AG04449 (cell line): Measurements from ENCODE around the gene EOGT.

Experiments
- CTCF ChIA-PET: fragments of 350-600 bp; formaldehyde crosslinking; extraction: SDS; loops from one replicate; lab custom pipeline; 2021; ENCODE audit warnings: antibody characterized with exemption; lab: Yijun Ruan, JAX
- POLR2A ChIA-PET: fragments of 400-600, 350-600 bp; formaldehyde crosslinking; extraction: SDS; loops from one replicate; lab custom pipeline; 2020; ENCODE audit warnings: antibody characterized with exemption, inconsistent platforms; lab: Yijun Ruan, JAX
- DNase-seq: peaks from one replicate; pipeline ENCODE4 v3.0.0-alpha.2; 2010; ENCODE audit warnings: low read depth, low spot score
- H3K4me3 ChIP-seq: 2 replicates; pipeline ENCODE4 v1.5.1; 2011; ENCODE audit warnings: low read depth, mild to moderate bottlenecking, control low read depth, low read length
- TF ChIP-seq, protein P1 (sequence below): IDR thresholded peaks from one replicate; pipeline ENCODE4 v1.5.1; 2011; ENCODE audit warnings: mild to moderate bottlenecking, moderate library complexity, low read length, control low read depth, inconsistent platforms; ENCODE audit not compliant: insufficient read depth; ENCODE audit errors: missing control alignments

The EOGT gene

DNA sequence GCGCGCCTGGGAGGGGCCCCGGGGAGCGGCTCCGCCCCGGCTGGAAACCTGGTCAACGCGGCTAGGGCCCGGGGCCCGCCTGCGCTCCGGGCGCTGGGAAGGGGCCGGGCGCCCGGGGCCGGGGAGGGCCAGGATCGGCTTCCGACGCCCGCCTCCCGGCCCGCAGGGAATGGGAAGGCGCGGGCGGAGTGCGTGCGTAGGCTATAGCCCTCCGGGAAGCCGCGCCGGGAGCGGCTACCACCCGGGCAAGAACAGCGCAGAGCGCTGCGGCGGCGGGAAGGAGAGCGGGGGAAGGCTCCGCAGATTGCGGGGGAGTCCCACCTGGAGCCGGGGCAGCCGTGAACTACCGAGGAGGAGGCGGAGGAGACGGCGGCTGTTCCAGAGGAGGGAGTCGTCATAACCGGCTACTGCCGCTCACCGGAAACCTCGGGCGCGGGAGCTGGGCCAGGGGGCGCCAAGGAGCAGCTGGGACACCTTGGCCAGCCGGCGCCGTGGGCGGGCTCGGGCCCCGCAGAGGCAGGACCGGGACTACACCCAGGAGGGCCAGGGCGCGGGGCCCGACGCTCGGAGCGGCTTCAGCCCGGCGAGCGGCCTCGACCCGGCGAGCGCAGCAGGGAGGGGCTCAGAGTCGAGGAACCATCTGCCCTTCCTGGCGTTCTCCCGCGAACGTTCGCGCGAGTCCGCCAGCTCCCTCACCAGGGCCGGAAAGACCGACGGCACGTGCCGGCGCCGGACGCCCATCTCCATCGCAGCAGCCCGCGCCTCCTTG is at the start of gene EOGT:
Gene EOGT, minus strand, starts transcription at position 432 of the 769 bp plus-strand sequence. CDS start 3,838 bp downstream, outside the sequence.
- TF ChIP-seq, protein P1, sequence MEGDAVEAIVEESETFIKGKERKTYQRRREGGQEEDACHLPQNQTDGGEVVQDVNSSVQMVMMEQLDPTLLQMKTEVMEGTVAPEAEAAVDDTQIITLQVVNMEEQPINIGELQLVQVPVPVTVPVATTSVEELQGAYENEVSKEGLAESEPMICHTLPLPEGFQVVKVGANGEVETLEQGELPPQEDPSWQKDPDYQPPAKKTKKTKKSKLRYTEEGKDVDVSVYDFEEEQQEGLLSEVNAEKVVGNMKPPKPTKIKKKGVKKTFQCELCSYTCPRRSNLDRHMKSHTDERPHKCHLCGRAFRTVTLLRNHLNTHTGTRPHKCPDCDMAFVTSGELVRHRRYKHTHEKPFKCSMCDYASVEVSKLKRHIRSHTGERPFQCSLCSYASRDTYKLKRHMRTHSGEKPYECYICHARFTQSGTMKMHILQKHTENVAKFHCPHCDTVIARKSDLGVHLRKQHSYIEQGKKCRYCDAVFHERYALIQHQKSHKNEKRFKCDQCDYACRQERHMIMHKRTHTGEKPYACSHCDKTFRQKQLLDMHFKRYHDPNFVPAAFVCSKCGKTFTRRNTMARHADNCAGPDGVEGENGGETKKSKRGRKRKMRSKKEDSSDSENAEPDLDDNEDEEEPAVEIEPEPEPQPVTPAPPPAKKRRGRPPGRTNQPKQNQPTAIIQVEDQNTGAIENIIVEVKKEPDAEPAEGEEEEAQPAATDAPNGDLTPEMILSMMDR = peak; percentile 89
- POLR2A ChIA-PET = interaction anchor here (0.8 to 1.7 kb wide), 5 partner anchors 18 to 73 kb away, joined by 3 to 4 read pairs (median 3); no protein-coding TSS in a partner anchor
- CTCF ChIA-PET = interaction anchor here (0.6 to 4.6 kb wide), 9 partner anchors 8 to 107 kb away, joined by 3 to 24 read pairs (median 4); no protein-coding TSS in a partner anchor
- DNase-seq = peak; percentile 24
- H3K4me3 ChIP-seq = peak within 1 kb of the TSS; percentile 72

DNA sequence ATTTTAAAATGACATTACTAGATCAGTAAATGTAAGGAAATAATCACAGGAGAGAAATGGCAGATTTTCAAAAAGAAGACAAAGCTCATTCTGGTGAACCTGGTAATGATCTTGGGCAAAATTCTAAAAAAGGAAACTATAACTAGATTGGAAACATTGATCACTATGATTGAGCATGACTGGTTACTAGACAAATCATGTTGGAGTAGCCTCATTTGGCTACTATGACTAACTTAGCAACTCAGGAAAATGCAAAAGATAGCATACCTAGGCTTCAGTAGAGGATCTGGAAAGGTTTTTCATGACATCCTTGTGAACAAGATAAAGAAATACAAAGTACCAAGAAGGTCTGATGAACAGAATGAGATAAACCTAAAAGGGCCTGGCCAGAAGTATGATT is 46.2 kb upstream of the EOGT start:
- TF ChIP-seq, protein P1 = no peak
- no peak for DNase-seq
- no peak overlapping the region for H3K4me3 ChIP-seq
- ChIA-PET POLR2A (no interaction called here), CTCF (interaction anchor here (0.9 kb wide), 1 partner anchor 10 kb away, joined by 3 read pairs; no protein-coding TSS in a partner anchor)

DNA sequence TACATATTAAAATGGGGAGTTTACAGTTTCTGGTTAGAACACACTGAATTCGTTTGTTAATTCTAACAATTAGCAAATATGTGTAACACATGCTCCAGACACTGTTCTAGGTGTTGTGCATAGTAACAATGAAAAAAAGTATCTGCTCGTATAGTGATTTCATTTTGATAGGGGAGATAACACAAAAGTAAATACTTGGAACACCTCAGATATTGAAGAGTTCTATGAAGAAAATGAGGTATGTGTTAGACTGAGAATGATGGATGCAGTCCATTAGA is 45.4 kb upstream of the EOGT start:
- TF ChIP-seq, protein P1 = no peak
- DNase-seq = no peak
- POLR2A ChIA-PET = no interaction called here
- CTCF ChIA-PET = no interaction called here
- no peak overlapping the region for H3K4me3 ChIP-seq

DNA sequence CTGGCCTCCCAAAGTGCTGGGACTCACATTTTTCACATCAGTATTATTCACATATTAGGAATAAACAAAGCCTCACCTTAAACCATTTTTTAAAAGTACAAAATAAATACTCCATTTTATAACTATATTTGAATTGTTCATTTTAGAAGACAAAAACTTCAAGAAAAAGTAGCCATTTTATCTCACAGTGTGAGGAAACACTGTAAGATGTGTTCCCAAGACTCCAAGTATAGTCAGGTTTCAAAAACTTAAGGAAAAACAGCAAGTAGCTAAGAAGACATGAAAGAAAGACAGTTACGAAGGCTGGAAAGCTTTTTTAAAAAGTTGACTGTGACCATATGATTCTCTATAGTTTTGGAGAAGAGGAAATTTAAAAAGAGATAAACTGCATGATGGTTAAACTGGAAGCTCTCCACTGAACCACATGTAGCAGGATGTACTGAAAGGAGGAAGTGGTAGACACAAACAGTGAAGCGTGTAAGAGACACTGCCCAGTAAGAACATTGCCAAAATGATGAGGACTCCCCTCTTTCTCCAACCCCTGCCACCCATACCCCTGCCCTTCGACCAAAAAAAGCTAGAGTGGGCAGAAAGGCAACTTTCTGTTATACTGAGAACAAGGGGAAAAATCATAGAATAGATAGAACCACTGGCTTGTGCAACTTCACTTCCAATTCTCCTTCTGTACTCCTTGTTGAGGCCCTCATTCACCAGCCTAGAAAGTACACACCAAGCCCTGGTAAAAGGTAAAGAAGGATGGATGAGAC is 44.9 kb upstream of the EOGT start:
- POLR2A ChIA-PET = no interaction called here
- CTCF ChIA-PET = no interaction called here
- H3K4me3 ChIP-seq = no peak overlapping the region
- TF ChIP-seq, protein P1 = no peak
- no peak for DNase-seq

DNA sequence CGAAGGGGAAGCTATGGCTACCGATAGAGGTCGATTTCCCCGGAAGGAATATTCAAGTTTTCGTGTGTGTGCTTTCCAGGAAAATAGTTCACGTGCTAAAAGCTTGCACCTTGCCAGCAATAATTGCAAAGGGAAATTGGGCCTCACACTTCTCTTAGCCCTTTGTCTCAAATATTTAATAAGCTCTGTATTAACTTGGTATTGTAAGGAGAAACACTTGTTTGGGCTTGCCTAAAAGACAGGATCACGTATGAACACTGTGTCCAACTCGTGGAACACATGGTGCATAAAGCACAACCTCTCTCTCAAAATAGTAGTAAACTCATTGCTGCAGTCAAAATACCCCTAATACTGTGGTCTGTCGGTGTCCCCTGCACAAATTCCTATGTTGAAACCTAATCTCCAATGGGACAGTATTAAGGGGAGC is 39.0 kb upstream of the EOGT start:
- POLR2A ChIA-PET = interaction anchor here (0.7 to 1.9 kb wide), 3 partner anchors 28 to 32 kb away, joined by 3 to 8 read pairs (median 3); partner anchors contain the start of genes ARL6IP5 and UBA3
- TF ChIP-seq, protein P1 = no peak
- CTCF ChIA-PET = interaction anchor here (1.0 to 1.6 kb wide), 4 partner anchors 12 to 371 kb away, joined by 3 to 4 read pairs (median 3); no protein-coding TSS in a partner anchor
- H3K4me3 ChIP-seq = peak overlapping the region; percentile 55
- DNase-seq = no peak
